Measurements from ENCODE around the gene KMT2C.

DNA sequence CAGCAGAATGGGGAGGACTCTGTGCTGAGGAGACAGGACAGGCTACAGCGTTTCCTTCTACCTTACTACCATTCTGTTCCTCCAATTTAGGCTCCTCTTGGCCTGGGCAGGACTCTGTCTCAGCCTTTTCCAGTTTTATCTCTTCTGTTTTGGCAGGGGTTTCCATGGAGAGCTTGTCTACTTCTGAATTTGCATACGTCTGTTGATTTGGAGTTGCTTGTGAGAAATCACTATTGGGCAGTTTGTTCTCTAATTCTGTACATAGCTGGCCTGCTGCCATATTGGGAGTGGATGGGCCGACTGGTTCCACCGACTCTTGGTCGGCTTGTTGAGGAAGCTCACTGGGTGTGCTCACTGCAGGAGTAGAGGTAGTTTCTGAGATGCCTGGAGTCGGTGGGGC, 273.5 kb downstream of the KMT2C start:
- TF ChIP-seq EZH2 (IDR thresholded peaks at IDR 0.05; ENCODE audit: insufficient read depth, poor library complexity, severe bottlenecking) (no peak), EZH2phosphoT487 (IDR thresholded peaks at IDR 0.05; ENCODE audit: insufficient read depth, low read depth) (no peak)
